Daoy (cell line): ENCODE measurements around the gene SMDT1. TPM values are rescaled to one million over a fixed set of nuclear protein-coding genes. Genes with fewer than 3 reads are reported as not detected.

Experiments used
- DNase-seq: peaks from one replicate; pipeline ENCODE4 v3.0.0-alpha.2; 2015; ENCODE audit warnings: low read depth
- total RNA-seq: library from RNA; depleted of rRNA; stranded (reverse); fragments of >200 nt; shearing (Covaris generic); gene quantifications from 2 replicates; pipeline ENCODE4 v1.2.3, GENCODE V29; 2014; rRNA removed

The SMDT1 gene
- total RNA-seq: 6.5 and 17.8 TPM in 2 replicates

DNA sequence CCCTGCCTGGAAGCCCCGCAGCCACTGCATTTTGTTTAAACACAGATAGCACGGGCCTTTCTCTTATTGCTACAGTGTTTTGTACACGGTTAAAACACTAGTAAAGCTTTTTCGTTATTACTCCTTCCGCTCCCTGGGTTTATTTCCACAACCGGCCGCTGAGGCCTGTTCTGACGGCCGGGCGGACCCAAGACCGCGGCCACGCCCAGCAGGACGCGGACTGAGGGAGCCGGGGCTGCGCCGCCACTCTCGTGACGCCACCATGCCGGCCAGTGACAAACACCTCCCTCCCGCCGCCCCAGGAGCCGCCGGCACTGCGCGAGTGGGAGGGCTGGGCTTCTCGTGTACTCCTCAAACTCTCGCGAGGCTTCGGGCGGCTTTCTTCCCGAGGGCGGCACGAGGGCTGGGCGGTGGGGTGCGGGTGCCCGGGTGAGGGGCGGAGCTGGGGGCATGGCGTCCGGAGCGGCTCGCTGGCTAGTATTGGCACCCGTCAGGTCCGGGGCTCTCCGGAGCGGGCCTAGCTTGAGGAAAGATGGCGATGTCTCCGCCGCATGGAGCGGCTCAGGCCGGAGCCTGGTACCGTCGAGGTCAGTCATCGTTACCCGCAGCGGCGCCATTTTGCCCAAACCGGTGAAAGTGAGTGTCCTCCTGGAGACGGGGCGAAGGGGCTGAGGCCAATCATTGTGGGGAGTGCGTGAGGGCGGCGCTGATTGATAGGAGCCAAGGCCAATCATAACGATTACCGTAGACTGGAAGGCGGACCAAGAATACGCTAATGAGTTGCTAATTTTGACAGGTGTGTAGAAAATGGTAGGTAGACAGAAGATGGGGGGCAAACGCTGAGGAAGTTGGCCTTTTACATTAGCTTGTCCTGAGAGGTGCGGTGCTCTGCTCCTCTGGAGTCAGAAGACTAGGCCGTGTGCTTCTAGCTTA lies at the start of gene SMDT1:
Gene SMDT1 (plus strand): TSS at position 382 of the 933 bp plus-strand sequence. CDS start 69 bp downstream, at position 451.
- DNase-seq: peak; percentile 98

DNA sequence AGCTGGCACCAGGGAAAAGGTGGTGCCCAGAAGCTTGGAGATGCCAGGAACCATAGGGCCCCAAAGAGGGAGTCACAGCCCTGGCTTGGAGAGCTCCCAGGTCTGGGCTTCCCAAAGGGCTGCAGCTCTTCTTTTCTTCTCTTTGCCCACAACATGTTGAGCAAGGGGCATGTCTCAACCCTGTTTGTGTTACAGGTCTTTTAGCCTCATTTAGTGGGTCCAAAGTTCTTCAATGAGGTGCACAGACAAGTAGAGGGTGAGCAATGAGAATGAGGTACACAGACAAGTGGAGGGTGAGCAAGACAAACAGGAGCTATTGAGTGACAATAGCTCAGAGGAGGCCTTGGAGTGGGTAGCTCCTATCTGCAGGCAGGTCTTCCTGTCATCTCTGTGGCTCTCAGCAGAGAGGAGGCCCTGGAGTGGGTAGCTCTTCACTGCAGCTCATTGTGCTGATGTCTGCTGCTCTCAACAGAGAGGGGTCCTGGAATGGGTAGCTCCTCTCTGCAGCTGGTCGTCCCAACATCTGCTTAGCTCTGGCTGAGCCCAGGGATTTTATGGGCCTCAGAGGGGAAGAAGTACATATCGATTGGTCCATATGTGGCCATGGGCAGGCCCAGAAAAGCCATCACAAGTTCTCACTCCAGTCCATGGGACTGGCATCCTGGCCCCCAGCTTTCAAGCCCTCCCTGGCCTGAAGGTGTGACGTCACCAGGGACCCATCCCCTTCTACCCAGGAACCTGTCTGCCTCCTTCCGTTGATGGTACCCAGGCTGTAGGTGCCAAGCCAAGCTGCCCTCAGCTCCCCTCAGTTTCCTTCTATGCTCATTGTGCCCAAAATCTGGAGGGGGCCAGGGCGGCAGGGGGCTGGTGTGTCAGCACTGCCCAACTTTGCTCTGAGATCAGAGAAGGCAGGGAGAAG lies 46.0 kb upstream of the SMDT1 start:
- no peak for DNase-seq

- DNase-seq: no peak
Measured at GRCh38 chr22:42035256-42035655, 44.2 kb upstream of the SMDT1 start.

DNA sequence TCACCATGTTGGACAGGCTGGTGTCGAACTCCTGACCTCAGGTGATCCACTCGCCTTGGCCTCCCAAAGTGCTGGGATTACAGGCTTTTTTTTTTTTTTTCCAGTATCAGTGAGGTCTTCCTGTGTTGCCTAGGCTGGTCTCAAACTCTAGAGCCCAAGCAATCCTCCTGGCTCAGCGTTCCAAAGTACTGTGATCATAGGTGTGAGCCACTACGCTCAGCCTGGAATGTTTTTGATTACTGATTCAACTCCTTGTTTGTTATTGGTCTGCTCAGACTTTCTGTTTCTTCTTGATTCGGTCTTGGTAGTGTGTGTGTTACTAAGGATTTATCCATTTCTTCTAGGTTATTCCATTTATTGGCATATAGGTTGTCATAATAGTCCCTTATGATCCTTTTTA lies 40.2 kb upstream of the SMDT1 start:
- DNase-seq: no peak

- DNase-seq: no peak
Measured at GRCh38 chr22:42041784-42042183, 37.7 kb upstream of the SMDT1 start.

DNA sequence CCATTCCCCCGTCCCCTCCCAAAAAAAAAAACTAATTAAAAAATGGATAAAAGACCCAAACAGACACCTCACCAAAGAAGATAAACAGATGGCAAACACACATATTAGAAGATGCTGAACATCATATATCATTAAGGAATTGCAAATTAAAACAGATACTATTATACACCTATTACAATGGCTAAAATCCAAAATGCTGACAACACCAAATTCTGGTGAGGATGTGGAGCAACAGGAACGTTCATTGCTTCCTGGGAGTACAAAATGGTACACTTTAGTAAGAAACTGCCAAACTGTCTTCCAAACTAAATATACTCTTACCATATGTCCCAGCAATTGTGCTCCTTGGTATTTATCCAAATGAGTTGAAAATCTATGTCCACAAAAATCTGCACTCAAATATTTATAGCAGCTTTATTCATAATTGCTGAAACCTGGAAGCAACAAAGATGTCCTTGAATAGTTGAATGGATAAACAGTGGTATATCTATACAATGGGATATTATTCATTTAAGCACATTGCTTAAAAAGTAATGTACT lies 28.8 kb upstream of the SMDT1 start:
- no peak for DNase-seq

GRCh38 chr22:42052765-42053164 lies 26.7 kb upstream of the SMDT1 start:
- DNase-seq: no peak

GRCh38 chr22:42056757-42057511 lies 22.6 kb upstream of the SMDT1 start:
- no peak for DNase-seq

DNA sequence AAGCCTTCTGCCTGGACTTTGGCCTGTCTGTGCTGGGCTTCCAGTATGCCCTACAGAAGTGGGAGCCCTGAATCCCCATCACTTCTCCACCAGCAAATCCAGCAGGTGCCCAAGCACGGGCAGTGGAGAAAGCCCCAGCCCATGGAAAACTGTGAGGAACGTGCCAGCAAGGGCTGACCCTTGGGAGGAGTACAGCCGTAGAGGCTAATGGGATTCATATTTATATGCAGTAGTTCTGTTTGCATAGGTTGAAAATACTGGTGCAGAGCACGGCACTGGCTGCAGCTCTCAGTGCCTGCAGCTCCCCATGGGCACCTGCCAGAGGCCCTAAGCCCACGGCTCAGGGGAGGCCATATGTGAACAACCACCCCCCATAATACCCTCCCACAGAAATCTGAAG lies 19.0 kb upstream of the SMDT1 start:
- DNase-seq: no peak

- DNase-seq: no peak
Measured at GRCh38 chr22:42061041-42061440, 18.5 kb upstream of the SMDT1 start.

- DNase-seq: no peak
Measured at GRCh38 chr22:42062506-42063170, 16.9 kb upstream of the SMDT1 start.

- DNase-seq: no peak
Measured at GRCh38 chr22:42064629-42065028, 14.9 kb upstream of the SMDT1 start.

DNA sequence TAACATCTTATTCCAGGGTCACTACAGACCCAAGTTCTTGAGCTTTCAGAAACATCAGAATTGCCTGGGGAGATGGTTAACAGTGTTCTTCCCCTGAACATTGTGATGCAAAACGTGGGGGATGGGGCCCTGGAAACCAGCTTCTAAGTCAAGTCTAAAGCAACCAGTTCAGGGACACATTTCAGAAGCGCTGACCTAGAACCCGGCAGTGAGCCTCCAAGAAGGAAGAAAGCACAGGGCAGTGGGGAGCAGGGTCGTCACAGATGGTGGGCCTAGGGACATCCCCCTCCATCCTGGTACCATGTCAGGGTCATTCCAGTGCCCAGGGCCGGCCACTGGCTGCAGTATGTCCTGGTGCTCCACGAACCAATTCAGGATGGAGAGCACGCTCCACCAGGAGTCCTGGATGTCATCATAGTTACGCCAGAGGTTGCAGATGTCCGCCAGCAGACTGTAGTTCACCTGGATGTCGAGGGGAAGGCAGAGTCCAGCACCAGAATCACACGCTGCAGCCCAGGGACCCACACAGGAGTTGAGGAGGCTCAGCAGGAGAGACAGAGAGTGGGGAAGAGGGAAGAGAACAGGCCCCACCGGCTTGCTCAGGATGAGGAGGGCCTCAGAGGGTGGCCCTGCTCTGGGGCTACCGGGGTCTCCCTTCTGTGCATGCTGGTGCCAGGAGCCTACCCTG lies 13.9 kb upstream of the SMDT1 start:
- DNase-seq: no peak

- DNase-seq: no peak
Measured at GRCh38 chr22:42066126-42066761, 13.3 kb upstream of the SMDT1 start.

DNA sequence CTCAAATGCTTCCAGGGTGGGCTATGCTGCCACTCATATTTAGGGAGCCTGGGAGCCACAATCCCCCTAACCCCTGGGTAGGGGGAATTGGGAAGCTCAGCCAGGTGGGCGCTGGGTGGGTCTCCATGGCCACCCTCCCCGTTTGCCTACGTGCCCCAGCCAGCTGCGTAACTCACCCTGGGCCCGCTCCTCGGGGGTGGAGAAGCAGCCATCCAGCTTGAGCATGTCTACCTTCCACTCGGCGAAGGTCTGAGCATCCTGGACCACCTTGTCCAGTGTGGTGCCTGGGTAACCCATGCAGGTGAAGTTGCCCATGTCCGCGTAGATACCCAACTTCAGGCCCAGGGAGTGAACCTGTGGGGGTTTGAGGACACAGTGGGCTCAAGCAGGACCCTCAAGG lies 12.6 kb upstream of the SMDT1 start:
- no peak for DNase-seq

DNA sequence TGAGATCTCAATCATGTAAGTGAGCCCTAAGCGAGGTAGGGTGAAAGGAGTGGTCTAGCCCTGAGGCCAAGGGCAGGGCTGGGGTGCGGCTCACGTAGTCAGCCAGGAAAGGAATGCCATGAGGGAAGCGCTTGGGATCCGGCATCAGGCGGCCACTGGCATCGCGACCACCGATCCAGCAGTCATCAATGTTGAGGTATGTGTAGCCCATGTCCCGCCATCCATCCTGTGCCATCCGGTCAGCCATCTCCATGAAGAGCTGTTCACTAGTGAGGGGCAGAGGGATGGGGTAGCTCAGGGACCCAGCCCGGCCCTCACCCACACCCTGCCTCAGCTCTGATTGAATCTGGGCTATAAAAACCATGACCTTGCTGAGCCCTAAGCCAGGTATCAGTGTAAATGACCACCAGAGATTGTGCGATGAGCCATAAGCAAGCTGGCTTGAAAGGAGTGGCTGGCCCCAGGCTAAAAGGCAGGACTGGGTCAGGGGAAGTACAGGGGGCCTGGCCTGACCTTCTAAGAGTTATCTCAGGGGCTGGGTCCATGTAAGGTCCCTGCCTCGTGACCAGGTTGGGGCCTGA lies 11.7 kb upstream of the SMDT1 start:
- DNase-seq: no peak

- DNase-seq: no peak
Measured at GRCh38 chr22:42068291-42068690, 11.2 kb upstream of the SMDT1 start.

- DNase-seq: no peak
Measured at GRCh38 chr22:42069801-42070516, 9.5 kb upstream of the SMDT1 start.
